GM21825 (cell line): ENCODE results near the gene ZFR2.

ENCODE experiments used
- ATAC-seq: cut with Tn5 transposase; IDR thresholded peaks from one replicate; pipeline ENCODE4 v1.9.1; 2021; ENCODE audit warnings: mild to moderate bottlenecking, moderate library complexity; ENCODE audit not compliant: unreplicated experiment

The ZFR2 gene

DNA sequence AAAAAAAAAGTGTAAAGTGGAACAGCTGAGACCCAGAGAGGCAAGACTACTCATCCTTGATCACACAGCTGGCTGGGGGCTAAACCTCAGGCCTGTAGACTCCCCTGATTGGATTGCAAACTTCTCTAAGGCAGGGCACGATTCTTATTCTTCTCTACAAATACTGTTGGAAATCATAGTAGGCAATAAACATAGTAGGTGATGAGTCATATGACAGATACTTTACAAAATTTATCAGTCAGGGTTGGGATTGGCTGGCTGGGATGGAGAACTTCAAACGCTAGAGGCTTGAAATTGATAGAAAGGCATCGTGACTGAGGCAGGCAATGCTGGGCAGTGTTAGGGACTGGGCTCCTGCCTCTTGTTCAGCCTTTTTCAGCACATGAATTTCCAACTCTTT is 76.7 kb downstream of the ZFR2 start:
- no peak for ATAC-seq

DNA sequence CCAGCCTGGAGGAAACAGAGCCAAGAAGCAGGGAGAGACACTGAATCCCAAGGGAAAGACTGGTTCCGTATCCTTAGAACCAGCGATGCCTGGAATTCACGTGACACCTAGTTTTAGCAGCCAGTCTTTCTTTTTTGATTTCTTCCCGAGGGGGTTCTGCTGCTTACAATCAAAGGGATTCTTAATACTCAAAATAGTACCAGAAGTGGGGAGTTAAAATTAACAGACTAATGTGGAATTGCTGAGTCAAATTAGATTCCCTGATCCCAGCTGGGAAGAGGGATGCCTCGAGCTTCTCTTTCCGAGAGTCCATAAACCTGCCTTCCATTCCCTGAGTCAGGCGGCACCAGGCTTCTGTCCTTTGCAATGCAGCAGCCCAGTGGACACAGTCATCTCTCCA is 77.9 kb downstream of the ZFR2 start:
- ATAC-seq = no peak

DNA sequence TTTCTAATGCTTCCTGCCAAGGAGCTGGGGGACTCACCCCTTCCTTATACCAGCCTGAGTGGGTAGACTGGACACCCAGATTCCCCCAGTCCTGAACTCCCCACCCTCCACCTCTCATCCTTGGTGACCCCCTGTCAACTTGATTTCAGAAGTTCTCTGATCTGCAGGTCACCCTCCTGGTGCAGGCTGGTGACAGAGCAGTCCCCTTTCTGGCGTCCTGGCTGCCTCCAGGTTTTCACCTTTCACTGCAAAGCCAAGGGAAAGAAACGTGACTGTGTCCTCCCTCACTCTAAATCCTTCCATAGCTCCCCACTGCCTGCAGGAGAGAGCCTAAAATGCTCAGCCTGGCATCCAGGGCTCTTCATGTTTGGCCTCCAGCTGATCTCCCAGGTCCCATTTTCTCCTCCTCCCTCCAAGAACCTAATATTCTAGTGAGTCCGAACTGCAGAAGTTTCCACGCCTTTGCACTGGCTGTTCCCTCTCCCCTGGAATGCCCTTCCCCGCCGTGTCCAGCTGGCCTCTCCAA is 78.6 kb downstream of the ZFR2 start:
- no peak for ATAC-seq

DNA sequence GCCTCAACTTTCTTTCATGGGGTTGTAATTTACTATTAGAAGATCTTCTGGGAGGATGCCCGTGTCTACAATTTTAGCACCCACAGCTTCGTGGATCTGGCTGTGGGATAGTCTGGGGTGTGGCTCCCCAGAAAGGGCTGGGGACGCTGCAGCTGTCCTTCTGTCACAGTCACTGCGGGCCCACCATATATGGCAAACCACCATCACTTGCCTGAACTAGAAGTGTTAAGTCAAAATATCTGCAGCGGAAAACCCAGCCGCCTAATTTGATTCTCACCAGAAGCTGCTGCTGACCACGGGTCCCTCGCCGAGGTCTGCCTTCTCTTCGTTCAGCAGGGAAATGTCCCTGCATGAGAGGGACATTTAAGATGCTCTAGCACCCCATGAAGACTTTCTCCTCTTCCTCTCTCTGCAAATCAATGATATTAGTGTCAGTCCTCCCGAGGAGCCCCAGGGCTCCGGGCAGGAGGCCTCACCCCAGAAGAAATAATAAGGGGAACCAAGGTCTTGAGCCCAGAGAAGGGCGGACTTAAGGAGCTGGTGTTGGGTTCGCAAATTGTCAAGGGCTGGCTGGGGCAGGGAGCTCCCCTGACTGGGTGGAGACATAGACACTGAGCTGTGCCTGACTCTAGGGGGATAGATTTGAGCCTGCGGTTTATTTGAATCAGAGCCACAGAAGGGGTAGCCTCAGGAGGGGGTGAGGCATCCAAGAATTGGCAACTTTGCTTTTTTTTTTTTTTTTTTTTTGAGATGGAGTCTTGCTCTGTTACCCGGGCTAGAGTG is 79.7 kb downstream of the ZFR2 start:
- ATAC-seq = no peak

DNA sequence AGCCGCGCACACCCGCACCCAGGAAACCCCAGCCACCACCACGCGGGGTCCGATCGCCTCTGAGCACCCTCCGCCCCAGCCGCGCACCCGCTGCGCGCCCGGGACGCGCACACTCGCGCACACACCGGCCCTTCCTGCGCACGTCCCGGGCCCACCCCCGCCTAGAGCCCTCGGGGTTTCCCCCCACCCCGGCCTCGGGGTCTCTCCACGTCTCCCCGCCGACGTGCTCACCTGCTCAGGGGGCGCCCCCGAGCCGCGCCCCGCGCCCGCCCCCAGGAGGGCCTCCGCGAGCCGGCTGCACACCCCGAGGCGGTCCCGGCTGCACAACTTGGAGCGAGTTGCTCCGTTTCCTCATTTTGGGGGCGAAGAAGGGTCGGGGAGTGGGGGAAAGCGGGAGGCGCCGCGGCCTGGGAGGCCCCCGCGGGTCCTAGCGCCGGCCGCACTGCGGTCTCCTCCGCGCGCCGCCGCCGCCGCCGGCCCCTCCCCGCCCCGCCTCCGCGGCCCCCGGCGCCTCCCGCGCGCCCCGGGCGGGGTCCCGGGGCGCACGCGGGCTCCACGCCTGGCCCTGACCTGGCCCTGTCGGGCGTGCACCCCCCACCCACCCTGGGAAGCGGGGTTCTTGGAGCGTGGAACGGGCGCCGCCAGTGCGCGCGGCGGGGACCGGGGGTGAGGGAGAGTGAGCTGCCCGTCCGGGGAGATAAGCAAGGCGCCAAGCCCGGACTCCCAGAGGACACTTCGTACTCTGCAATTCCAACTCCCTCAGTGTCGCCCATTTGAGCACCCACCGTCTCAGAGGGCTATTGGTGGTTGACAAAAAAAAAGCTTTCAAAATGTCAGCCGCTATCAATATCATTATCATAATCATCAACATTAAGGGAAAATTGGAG is 82.7 kb downstream of the ZFR2 start, which contains the start of gene MATK:
TSS of gene MATK (minus strand) at position 444 of the 887 bp plus-strand sequence. CDS start 1,246 bp downstream, outside the sequence.
- no peak for ATAC-seq

DNA sequence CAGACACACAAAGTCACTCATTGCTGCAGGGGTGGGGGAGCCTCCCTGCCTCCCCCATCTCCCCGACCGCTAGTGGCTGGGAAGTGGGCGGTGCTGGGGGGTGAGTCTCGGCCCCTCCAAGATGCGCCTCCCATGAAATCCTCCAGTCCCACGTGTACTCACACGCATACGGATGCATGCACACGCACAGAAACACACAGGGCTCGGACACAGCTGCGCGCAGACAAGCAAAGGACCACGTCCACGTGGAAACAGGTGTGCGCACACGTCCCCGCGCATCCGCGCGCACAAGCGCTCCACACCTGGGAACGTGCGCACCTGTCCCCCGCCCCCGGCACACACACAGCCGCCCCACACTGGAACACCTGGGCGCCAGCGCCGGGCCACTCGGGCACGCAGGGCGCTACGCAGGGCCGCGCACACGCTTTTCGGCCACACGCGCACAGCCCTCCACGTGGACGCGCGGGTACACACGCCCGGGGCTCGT is 83.3 kb downstream of the ZFR2 start:
- ATAC-seq = no peak

DNA sequence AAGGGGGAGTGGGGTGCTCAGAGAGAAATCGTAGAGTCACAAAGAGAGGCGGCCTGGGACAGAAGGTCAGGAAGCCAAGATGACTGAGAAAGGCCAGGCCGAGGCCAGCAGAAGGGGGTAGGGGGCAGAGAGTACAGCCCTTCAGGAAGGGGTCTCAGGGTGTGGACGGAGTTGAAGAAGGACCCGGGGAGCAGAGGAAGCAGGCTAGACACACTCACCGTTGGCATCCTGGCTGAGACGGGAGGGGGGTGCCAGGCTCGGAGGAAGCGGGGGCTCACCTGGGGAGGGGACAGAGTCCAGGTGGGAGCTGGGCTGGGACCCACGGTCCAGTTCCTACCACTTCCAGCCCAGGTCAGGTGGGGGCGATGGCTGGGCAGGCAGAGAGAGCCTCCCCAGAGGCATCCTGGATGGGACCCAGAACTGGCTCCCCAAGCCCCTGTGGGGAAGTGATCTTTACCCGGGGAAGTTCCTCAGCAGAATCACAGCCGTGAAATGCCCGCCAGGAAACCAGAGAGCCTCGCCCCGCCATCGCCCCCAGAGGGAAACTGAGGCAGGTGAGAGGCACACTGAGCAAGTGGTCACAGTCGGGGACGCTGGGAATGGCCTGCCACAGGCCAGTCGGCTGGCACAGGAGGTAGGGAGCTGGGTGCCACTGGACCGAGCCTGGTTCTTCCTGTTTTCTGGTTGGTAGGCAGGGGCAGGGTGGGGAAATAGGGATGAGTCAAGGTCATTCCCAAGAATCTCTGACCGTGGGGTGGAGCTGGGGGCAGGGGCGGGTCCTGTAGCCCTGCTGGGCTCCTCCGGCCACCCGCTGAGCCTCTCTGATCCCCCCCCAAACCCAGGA is 84.0 kb downstream of the ZFR2 start:
- no peak for ATAC-seq

DNA sequence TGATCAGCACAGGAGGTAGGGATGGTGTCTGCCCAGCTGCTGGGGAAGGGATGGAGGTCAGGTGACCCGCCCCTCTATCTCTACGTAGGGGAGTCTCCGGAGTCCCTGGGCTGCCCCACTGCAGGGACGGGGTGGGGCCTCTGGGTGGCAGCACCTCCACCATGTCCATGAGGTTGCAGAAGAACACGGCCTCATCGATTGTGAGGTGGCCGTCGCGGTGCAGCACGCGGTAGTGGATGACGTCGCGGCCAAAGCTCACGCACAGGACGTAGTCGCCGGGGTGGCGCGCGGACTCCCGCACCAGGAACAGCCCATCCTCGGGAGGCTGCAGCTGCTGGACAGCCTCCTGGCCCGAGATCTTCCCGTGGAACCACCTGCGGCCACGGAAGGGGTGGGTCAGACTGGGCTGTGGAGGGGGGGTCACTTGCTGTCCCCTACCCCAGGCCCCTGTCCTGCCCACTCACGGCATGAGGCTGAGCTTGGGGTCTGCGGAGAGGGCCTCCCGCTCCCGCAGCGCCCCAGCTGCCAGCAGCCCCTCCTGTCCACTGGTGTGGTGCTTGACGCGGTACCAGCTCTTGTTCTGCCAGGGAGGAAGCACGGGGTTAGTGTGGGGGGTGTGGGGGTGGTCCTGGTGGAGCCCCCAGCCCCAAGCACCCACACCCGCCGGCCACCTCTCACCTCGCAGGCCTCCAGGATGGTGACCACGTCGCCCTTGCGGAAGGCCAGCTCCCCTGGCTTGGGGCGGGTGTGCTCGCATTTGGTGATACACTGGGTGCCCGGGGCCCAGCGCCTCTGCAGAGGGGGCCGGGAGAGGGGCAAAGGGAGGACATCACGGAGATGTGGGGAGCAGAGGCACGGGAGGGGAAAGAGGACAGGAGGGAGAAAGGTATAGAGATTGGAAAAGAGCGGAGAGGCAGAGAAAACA is 84.9 kb downstream of the ZFR2 start:
- ATAC-seq = no peak

DNA sequence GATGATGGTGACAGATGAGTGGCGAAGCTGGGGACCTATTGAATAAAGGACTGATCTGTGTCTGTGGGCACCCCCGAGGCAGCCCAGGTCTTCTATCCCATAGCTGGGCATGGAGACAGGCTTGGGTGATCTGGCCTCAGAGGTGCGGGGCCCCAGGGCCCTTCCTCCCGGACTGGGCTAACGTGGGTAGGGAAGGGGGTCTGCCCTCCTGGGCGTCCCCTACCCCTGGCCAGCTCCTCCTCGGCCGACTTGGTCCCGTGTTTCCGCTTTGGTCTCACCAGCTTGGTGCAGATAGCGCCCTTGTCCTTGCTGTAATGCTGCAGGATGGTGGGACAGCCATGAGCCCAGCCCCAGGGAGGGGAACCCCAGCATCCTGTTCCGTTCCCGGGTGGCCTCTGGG is 85.9 kb downstream of the ZFR2 start:
- no peak for ATAC-seq

DNA sequence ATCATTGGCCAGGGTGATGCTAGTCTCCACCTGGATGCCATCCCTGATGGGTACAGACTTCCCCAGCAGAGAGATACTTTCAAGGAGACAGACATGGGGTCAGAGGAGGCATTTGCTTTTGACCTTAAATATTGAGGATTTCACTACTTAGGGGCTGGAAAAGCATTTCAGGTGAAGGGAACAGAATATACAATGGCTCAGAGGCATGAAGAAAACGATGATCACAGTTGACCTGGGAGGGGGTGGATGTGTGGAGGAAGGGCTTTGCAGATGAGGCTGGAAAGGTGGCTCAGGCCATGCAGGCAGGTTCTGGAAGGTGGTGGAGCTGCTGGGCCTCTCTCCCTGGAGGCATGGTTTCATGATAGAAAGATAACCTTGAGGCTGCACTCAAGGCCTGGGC is 86.5 kb downstream of the ZFR2 start:
- ATAC-seq = no peak

DNA sequence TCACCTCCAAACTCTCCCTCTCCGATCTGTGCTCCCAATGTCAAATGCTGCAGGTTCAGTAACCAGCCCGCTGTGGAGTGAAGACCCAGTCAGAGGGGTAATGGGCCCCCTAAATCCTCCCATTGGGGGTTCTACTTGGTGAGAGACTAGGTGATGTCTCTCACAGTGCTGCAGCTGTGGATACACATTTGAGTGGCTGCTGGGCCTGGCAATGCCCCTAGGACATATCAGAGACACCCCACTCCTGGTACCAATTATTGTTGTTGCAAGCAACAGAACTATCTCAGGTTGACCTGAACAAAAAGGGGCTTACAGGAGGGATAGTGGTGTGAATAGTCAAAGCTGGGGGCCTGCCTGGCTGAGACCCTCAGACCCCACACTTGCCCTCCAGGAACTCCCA is 87.2 kb downstream of the ZFR2 start:
- no peak for ATAC-seq

DNA sequence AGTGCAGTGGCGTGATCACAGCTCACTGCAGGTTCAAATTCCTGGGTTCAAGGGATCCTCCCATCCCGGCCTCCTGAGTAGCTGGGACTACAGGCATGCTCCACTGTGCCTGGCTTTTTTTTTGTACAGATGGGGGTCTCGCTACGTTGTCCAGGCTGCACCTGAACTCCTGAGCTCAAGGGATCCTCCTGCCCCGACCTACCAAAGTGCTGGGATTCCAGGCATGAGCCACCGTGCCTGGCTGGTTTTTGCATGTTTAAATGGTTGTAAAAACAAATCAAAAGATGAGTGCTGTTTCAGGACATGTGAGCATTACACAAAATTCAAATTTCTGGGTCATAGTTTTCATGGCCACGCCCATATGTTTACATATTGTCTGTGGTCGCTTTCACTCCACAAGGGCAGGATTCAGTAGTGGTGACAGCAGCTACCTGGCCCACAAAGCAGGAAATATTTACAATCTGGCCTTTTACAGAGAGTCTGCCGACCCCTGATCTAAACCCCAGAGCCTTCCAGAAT is 88.0 kb downstream of the ZFR2 start:
- no peak for ATAC-seq

DNA sequence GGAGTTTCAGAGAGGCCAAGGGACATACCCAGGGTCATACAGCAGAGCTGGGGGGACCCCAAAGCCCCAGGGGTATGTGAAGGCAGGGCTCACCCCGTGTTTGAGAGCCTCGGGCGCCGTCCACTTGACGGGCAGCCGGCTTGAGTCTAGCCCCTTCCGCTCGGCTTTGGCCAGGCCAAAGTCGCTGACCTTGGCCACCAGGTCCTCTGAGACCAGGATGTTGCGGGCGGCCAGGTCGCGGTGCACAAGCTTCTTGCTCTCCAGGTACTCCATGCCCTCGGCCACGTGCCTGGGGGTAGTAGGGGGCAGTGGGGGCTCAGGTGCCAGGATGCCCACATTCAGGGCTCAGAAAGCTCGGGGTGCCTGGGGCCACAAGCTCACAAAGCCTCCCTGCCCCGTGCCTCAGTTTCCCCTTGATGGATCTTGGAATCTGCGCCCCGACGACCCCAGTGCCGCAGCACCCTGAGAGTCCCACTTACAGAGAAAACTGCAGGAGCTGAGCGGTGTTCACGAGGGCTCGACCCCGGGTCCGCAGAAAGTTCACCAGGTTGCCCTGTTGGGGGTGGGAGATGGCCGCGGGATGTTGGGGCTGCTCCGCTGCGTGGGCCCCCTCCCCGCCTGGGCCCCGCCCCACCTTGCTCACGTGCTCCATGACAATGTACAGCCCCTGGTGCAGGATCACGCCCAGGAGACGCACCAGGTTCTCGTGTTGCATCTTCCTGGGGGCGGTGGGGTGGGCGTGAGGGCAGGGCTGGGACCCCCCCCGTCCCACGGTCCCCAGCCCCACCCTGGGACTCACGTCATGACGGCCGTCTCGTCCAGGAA is 89.7 kb downstream of the ZFR2 start:
- no peak for ATAC-seq

DNA sequence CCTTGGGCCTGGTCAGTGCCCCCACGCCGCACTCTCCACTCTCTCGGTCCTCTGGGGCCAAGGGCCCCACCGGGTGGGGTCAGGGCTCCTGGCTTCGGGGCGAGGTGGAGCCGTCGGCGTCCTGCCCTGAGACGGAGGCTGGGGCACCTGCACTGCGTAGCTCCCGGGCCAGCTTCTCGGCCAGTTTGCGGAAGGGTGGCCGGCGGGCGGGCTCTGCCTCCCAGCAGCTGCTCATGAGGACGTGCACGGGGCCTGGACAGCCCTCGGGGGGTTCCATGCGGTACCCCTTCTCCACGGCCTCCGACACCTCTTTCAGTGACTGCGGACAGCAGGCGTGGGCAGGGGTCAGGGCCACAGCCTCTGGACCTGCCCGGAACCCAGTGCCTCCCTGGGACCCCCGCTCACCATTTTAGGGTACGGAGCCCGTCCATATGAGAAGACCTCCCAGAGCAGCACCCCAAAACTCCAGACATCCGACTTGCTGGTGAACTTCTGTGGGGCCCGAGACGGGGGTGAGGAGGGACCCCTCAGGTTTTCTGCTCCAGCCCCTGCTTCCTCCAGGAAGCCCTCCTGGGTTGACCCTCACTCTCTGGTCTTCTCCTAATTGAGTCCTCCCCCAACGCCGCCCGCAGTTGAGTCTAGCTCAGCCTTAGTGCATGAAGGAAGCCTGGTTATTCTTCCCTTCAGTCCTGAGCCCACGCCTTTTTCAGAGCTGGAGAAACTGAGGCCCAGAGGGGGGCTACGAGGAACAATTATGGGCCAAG is 90.6 kb downstream of the ZFR2 start:
- ATAC-seq = no peak

DNA sequence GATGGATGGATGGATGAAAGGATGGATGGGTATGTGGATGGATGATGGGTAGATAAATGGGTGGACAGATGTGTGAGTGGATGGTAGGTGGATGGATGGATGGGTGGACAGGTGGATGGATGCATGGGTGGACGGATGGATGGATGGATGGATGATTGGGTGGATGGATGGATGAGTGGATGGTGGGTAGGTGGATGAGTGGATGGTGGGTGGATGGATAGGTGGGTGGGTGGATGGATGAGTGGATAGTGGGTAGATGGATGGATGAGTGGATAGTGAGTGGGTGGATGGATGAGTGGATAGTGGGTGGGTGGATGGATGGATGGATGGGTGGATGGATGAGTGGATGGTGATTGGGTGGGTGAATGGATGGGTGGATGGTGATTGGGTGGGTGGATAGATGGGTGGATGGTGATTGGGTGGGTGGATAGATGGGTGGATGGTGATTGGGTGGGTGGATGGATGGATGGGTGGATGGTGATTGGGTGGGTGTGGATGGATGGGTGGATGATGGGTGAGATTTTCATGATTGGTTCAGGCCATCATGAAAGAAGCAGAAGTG is 92.3 kb downstream of the ZFR2 start:
- ATAC-seq = no peak

DNA sequence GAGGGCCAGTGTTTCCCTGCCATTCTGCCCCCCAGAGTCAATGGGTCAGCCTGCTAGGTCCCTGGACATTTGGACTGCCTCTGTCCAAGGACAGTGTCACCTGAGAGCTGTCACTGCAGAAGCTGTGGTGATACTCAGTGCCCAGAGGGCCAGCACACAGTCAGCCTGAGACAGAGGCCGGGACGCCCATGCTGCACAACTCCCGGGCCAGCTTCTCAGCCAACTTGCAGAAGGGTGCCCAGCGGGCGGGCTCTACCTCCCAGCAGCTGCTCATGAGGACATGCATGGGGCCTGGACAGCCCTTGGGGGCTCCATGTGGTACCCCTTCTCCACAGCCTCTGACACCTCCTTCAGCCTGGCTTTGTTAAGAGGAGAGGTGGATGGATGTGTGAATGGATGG is 93.0 kb downstream of the ZFR2 start:
- ATAC-seq = no peak

DNA sequence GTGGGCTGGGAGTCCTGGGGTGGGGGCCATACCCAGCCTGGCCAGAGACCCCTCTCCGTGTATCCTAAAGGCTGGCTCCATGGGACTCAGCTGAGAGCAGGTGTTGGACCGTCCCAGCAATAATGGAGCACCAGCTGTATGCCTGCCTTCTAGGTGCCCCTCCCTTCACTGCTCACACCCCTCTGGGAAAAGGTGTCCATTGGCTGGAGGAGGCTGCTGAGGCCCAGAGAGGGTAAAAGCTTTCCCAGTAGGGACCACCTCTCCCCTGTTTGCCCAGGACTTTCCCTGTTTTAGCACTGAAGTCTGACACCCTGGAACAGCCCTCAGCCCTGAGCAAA is 93.5 kb downstream of the ZFR2 start:
- ATAC-seq = no peak
